ENCODE results near the gene NPR1. TPM values are rescaled to one million over a fixed set of nuclear protein-coding genes. Genes with fewer than 3 reads are reported as not detected.

NPR1 gene
- total RNA-seq, 4 donors from 2014 or later = 87.3 to 203 (median 120) TPM

- no peak for DNase-seq (ENCODE audit: low spot score)
- ATAC-seq (ENCODE audit: low FRiP score) = peak; percentile 37
- no peak for TF ChIP-seq CTCF (IDR thresholded peaks at IDR 0.05)
These were observed 64.1 kb downstream of the NPR1 start for GRCh38 chr1:153742411-153743142.

Small RNAs within 50 kb of the gene (small RNA-seq; reads per million reads assigned to genes)
- not detected for gene MIR8083
- gene RF00019 = not detected
- not detected for gene RN7SL372P

Other genes with a start within 250 kb of the NPR1 start
- gene S100A7, start 218.0 kb upstream of the NPR1 start, total RNA-seq = not detected
- 100 to 1,000 TPM; 315 to 566 (median 427) TPM for gene S100A6, start 142.7 kb upstream of the NPR1 start, total RNA-seq
- not detected for gene S100A5, start 137.8 kb upstream of the NPR1 start, total RNA-seq
- 100 to 1,000 TPM; 323 to 723 (median 337) TPM for gene S100A4, start 132.9 kb upstream of the NPR1 start, total RNA-seq
- 1 to 10 TPM in 3 of 4 donors, not detected in 1; 1.7 to 3.2 (median 2.7) TPM for gene S100A3, start 129.4 kb upstream of the NPR1 start, total RNA-seq
- 1 to 10 TPM in 2 of 4 donors, not detected in 2; 1.3 to 6.5 TPM for gene S100A2, start 112.8 kb upstream of the NPR1 start, total RNA-seq
- gene S100A16, start 65.6 kb upstream of the NPR1 start, total RNA-seq = 100 to 1,000 TPM in 3 of 4 donors, 10 to 100 TPM in 1; 84.5 to 225 (median 127) TPM
- gene S100A14, start 62.4 kb upstream of the NPR1 start, total RNA-seq = 1 to 10 TPM in 2 of 4 donors, under 1 TPM in 1, not detected in 1; 0.50 to 1.9 (median 1.3) TPM
- 100 to 1,000 TPM; 118 to 192 (median 176) TPM for gene S100A13, start 51.2 kb upstream of the NPR1 start, total RNA-seq
- gene S100A1, start 50.3 kb upstream of the NPR1 start, total RNA-seq = 10 to 100 TPM in 3 of 4 donors, 1 to 10 TPM in 1; 6.0 to 36.5 (median 23.7) TPM
- gene CHTOP, start 44.6 kb upstream of the NPR1 start, total RNA-seq = 10 to 100 TPM; 31.4 to 63.5 (median 53.7) TPM
- 10 to 100 TPM; 40.2 to 62.2 (median 54.8) TPM for gene SNAPIN, start 20.0 kb upstream of the NPR1 start, total RNA-seq
- gene ILF2, start 7.7 kb upstream of the NPR1 start, total RNA-seq = 100 to 1,000 TPM in 3 of 4 donors, 10 to 100 TPM in 1; 80.2 to 201 (median 122) TPM
- gene INTS3, start 49.4 kb downstream of the NPR1 start, total RNA-seq = 10 to 100 TPM; 28.6 to 65.3 (median 34.8) TPM
- gene SLC27A3, start 96.7 kb downstream of the NPR1 start, total RNA-seq = 10 to 100 TPM; 29.4 to 65.4 (median 40.5) TPM
- gene GATAD2B, start 244.3 kb downstream of the NPR1 start, total RNA-seq = 10 to 100 TPM; 14.3 to 26.2 (median 17.8) TPM

Measured in omental fat pad (tissue), 4 donors.